Measurements from ENCODE around the gene MPP3. TPM values are rescaled to one million over a fixed set of nuclear protein-coding genes. Genes with fewer than 3 reads are reported as not detected.

MPP3 gene
- total RNA-seq, 2 experiments from 2014 or later = not detected

GRCh38 chr17:43817826-43818225 is 15.1 kb downstream of the MPP3 start:
- Histone ChIP-seq H3K9me3 (ENCODE audit: low read length) (no peaks in the 10 kb centered on the region), H3K36me3 (ENCODE audit: insufficient read depth, low read length) (no peaks in the 10 kb centered on the region), H3K4me1 (ENCODE audit: insufficient read depth, low read length, poor library complexity, severe bottlenecking) (no peaks in the 10 kb centered on the region), H4K20me1 (ENCODE audit: insufficient read depth, low read length) (no peaks in the 10 kb centered on the region), H2AFZ (ENCODE audit: low read length) (no peak overlapping the region), H3K79me2 (ENCODE audit: insufficient read depth, low read depth, low read length) (no peaks in the 10 kb centered on the region), H3K4me3 (ENCODE audit: low read depth, low read length, poor library complexity, severe bottlenecking) (no peak overlapping the region), H3K9me2 (ENCODE audit: insufficient read depth, low read length) (no peaks in the 10 kb centered on the region), H3K4me2 (ENCODE audit: low read length) (no peak overlapping the region), H3K27ac (ENCODE audit: low read depth, low read length, poor library complexity, severe bottlenecking) (no peak overlapping the region)
- no peak for DNase-seq (ENCODE audit: low spot score)
- CTCF ChIA-PET (ENCODE audit: unreplicated experiment) = no interaction called here
- TF ChIP-seq CTCF (conservative IDR thresholded peaks at IDR 0.05; ENCODE audit: low read length) (no peak), EZH2phosphoT487 (IDR thresholded peaks at IDR 0.05; ENCODE audit: borderline replicate concordance, low read depth, low read length) (no peak)
- BruUV-seq (replicated peaks) = no TSS peak
- intact Hi-C loops (cut with micrococcal nuclease; ENCODE audit: unreplicated experiment) = no loop called here
- POLR2A ChIA-PET = interaction anchor here (0.6 kb wide), 1 partner anchor 26 kb away, joined by 3 read pairs; no protein-coding TSS in a partner anchor

- Histone ChIP-seq H3K4me2 (ENCODE audit: low read length) (no peak overlapping the region), H3K9me3 (ENCODE audit: low read length) (no peaks in the 10 kb centered on the region), H3K4me3 (ENCODE audit: low read depth, low read length, poor library complexity, severe bottlenecking) (no peak overlapping the region), H3K4me1 (ENCODE audit: insufficient read depth, low read length, poor library complexity, severe bottlenecking) (no peaks in the 10 kb centered on the region), H3K9me2 (ENCODE audit: insufficient read depth, low read length) (no peaks in the 10 kb centered on the region), H4K20me1 (ENCODE audit: insufficient read depth, low read length) (no peaks in the 10 kb centered on the region), H3K79me2 (ENCODE audit: insufficient read depth, low read depth, low read length) (no peaks in the 10 kb centered on the region), H3K36me3 (ENCODE audit: insufficient read depth, low read length) (no peaks in the 10 kb centered on the region), H2AFZ (ENCODE audit: low read length) (no peak overlapping the region), H3K27ac (ENCODE audit: low read depth, low read length, poor library complexity, severe bottlenecking) (no peak overlapping the region)
- TF ChIP-seq CTCF (conservative IDR thresholded peaks at IDR 0.05; ENCODE audit: low read length) (no peak), EZH2phosphoT487 (IDR thresholded peaks at IDR 0.05; ENCODE audit: borderline replicate concordance, low read depth, low read length) (no peak)
- no peak for DNase-seq (ENCODE audit: low spot score)
- no TSS peak for BruUV-seq (replicated peaks)
- intact Hi-C loops (cut with micrococcal nuclease; ENCODE audit: unreplicated experiment) = no loop called here
- POLR2A ChIA-PET = no interaction called here
- CTCF ChIA-PET (ENCODE audit: unreplicated experiment) = no interaction called here
Observed at GRCh38 chr17:43816336-43817320, 16.3 kb downstream of the MPP3 start.

- Histone ChIP-seq H3K4me3 (ENCODE audit: low read depth, low read length, poor library complexity, severe bottlenecking) (no peak overlapping the region), H3K27ac (ENCODE audit: low read depth, low read length, poor library complexity, severe bottlenecking) (no peak overlapping the region), H3K9me2 (ENCODE audit: insufficient read depth, low read length) (no peaks in the 10 kb centered on the region), H2AFZ (ENCODE audit: low read length) (no peak overlapping the region), H3K36me3 (ENCODE audit: insufficient read depth, low read length) (no peaks in the 10 kb centered on the region), H3K4me2 (ENCODE audit: low read length) (no peak overlapping the region), H4K20me1 (ENCODE audit: insufficient read depth, low read length) (no peaks in the 10 kb centered on the region), H3K79me2 (ENCODE audit: insufficient read depth, low read depth, low read length) (no peaks in the 10 kb centered on the region), H3K9me3 (ENCODE audit: low read length) (no peaks in the 10 kb centered on the region), H3K4me1 (ENCODE audit: insufficient read depth, low read length, poor library complexity, severe bottlenecking) (no peaks in the 10 kb centered on the region)
- no TSS peak for BruUV-seq (replicated peaks)
- TF ChIP-seq CTCF (conservative IDR thresholded peaks at IDR 0.05; ENCODE audit: low read length) (no peak), EZH2phosphoT487 (IDR thresholded peaks at IDR 0.05; ENCODE audit: borderline replicate concordance, low read depth, low read length) (no peak)
- POLR2A ChIA-PET = no interaction called here
- CTCF ChIA-PET (ENCODE audit: unreplicated experiment) = no interaction called here
- intact Hi-C loops (cut with micrococcal nuclease; ENCODE audit: unreplicated experiment) = no loop called here
- no peak for DNase-seq (ENCODE audit: low spot score)
Observed at GRCh38 chr17:43814714-43815113, 18.2 kb downstream of the MPP3 start.
